Mammary epithelial cell (primary cell): ENCODE results near the gene CHN2.

Experiments
- EZH2 ChIP-seq: IDR thresholded peaks from 2 replicates; pipeline ENCODE4 v1.6.1; 2012; ENCODE audit warnings: low read length, inconsistent platforms, borderline replicate concordance
- TF ChIP-seq, protein P1 (sequence below), 2 donors: IDR thresholded peaks in 1 of 2; conservative IDR thresholded peaks in 1 of 2; 2 replicates each; pipeline ENCODE4 v1.5.1; 2011 to 2012; ENCODE audit warnings: inconsistent platforms in 2 of 2, low read length in 2 of 2, mild to moderate bottlenecking in 2 of 2, control low read depth in 1 of 2, low read depth in 1 of 2; ENCODE audit not compliant: insufficient read depth in 1 of 2; ENCODE audit errors: extremely low read depth in 1 of 2

DNA sequence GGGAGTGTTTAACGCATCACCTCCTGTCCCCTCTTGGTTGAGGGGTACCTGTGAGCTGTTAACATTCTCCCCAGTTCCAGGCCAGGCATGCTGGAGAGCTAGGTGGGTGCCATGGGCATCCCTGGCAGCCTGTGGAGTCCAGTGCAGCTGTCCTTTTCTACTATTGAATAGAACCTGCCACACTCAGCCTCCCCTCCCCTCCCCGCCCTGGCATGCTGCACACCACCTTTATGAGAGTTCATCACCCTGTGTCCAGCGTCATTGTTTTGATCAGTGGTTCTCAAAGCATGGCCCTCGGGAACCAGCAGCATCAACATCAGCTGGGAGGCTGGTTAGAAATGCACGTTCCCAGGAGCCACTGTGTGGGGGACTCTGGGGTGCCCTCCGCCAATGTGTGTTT, 211.8 kb downstream of the CHN2 start:
- TF ChIP-seq, protein P1, sequence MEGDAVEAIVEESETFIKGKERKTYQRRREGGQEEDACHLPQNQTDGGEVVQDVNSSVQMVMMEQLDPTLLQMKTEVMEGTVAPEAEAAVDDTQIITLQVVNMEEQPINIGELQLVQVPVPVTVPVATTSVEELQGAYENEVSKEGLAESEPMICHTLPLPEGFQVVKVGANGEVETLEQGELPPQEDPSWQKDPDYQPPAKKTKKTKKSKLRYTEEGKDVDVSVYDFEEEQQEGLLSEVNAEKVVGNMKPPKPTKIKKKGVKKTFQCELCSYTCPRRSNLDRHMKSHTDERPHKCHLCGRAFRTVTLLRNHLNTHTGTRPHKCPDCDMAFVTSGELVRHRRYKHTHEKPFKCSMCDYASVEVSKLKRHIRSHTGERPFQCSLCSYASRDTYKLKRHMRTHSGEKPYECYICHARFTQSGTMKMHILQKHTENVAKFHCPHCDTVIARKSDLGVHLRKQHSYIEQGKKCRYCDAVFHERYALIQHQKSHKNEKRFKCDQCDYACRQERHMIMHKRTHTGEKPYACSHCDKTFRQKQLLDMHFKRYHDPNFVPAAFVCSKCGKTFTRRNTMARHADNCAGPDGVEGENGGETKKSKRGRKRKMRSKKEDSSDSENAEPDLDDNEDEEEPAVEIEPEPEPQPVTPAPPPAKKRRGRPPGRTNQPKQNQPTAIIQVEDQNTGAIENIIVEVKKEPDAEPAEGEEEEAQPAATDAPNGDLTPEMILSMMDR (conservative IDR thresholded peaks at IDR 0.05 in 1 of 2, IDR thresholded peaks at IDR 0.05 in 1 of 2; ENCODE audit: extremely low read depth in 1 of 2, insufficient read depth in 1 of 2, low read depth in 1 of 2, low read length in 2 of 2): no peak
- no peak for TF ChIP-seq EZH2
